Fibroblast of the aortic adventitia (primary cell): ENCODE measurements around the gene EML4. TPM values are rescaled to one million over a fixed set of nuclear protein-coding genes. Genes with fewer than 3 reads are reported as not detected.

Experiments
- DNase-seq: peaks from one replicate; pipeline ENCODE4 v3.0.0-alpha.2; 2010; ENCODE audit warnings: low read depth
- H3K4me3 ChIP-seq: 2 replicates; pipeline ENCODE4 v1.5.1; 2011; ENCODE audit warnings: low read depth, mild to moderate bottlenecking, control low read depth, low read length, moderate library complexity
- CTCF ChIP-seq: IDR thresholded peaks from 2 replicates; pipeline ENCODE4 v1.5.1; 2011; ENCODE audit warnings: mild to moderate bottlenecking, low read length, control low read depth, inconsistent platforms; ENCODE audit not compliant: insufficient read depth
- total RNA-seq: library from RNA; depleted of rRNA; stranded (reverse); fragments of >200 nt; gene quantifications from 2 replicates; pipeline ENCODE4 v1.2.3, GENCODE V29; 2012; ENCODE audit warnings: low replicate concordance

Gene EML4
- total RNA-seq, 1 donor, result 50.9 TPM

DNA sequence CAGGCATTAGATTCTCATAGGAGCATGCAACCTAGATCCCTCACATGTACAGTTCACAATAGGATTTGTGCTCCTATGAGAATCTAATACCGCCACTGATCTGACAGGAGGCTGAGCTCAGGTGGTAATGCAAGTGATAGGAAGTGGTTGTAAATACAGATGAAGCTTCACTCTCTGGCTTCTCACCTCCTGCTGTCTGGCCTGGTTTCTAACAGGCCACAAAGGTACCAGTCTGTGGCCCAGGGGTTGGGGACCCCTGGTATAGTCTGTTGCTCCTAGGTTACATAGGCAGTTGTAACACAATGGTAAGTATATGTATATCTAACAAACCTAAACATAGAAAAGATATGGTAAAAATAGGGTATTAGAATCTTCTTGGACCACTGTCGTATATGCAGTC, 81.8 kb downstream of the EML4 start:
- no peak overlapping the region for H3K4me3 ChIP-seq
- no peak for TF ChIP-seq CTCF
- DNase-seq, result no peak

- H3K4me3 ChIP-seq, result no peak overlapping the region
- no peak for TF ChIP-seq CTCF
- no peak for DNase-seq
Measured at GRCh38 chr2:42252464-42252863, 83.3 kb downstream of the EML4 start.

DNA sequence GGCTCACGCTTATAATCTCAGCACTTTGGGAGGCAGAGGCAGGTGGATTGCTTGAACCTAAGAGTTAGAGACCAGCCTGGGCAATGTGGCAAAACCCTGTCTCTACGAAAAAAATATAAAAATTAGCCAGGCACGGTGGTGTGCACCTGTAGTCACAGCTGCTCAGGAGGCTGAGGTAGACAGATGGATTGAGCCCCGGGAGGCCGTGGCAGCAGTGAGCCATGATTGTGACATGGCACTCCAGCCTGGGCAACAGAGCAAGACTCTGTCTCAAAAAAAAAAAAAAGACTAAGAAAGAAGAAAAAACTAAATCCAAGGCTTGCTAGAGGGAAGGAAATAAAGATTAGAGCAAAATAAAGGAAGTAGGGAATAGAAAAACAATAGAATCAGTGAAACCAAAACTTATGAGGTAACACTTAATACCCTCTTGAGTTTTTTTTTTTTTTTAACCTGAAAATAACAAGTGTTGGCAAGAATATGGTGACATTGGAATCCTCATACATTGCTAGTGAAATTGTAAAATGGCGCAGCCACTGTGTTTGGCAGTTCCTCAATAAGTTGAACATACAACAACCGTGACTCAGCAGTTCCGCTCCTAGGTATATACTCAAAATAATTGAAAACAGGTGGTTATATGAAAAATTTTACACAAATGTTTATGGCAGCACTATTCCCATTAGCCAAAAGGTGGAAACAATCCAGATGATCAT, 85.2 kb downstream of the EML4 start:
- no peak overlapping the region for H3K4me3 ChIP-seq
- no peak for TF ChIP-seq CTCF
- DNase-seq, result no peak

DNA sequence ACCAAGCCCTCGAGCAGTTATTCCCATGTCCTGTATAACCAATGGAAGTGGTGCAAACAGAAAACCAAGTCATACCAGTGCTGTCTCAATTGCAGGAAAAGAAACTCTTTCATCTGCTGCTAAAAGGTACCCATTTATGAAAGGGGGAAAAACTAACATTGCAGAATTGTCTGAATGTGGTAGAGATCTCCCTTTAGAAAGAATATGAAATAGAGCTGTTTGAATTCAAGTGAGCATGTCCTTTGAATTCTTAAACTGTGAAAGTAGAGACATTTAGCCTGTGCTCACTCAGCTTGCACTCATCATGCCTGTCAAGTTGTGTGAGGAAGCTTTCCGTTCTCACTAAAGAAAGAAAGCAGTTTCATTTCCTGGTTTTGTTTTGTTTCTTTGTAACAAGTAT, 87.4 kb downstream of the EML4 start:
- no peak for TF ChIP-seq CTCF
- H3K4me3 ChIP-seq, result no peak overlapping the region
- no peak for DNase-seq

DNA sequence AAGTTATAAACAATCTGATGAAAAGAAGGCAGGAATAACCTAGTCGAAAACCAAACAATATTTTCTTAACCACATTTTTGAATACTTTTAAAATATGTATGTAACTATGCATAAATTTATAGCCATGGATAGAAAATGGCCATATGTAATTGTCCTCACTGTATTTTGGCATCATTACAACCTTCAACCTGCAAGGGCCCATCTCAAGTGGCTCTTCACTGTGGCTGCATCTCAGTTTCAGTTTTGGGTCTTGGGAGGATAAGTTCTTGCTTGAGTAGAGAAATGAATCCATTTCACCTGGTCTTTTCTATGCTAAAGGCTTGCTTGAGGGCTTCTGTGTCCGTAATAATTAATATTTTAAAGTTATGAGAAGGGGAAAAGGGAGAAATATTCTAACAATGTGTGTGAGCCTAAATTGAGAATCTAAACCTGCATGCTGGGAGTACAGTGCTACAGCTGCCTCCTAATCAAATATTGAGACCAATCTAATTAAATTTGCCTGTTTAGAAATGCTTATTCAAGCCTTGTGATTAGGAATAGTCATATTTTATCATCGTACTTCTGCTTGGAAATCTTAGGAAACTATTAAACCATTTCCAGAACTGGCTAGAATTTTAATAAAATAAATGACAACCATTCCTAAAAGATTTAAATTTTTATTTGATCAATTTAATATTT, 92.5 kb downstream of the EML4 start:
- no peak for DNase-seq
- no peak for TF ChIP-seq CTCF
- no peak overlapping the region for H3K4me3 ChIP-seq

DNA sequence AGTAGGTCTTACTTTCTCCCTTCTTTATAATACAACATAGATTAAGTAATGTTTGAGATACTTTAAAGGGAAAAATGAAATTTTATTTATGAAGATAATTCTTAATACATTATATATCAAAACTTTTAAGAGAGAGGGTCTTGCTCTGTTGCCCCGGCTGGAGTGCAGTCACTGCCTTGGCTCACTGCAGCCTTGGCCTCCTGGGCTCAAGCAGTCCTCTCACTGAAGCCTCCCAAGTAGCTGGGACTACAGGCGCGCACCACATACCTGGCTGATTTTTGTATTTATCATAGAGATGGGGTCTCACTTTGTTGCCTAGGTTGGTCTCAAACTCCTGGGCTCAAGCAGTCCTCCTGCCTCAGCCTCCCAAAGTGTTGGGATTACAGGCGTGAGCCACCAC, 97.1 kb downstream of the EML4 start:
- no peak for TF ChIP-seq CTCF
- no peak for DNase-seq
- H3K4me3 ChIP-seq, result no peak overlapping the region
